Chondrocyte (in vitro differentiated cells): Measurements from ENCODE around the gene TBC1D14. TPM values are rescaled to one million over a fixed set of nuclear protein-coding genes. Genes with fewer than 3 reads are reported as not detected.

Experiments used
- DNase-seq: peaks from one replicate; pipeline ENCODE4 v3.0.0; 2021; ENCODE audit warnings: mixed read lengths, low spot score
- H3K27ac Mint-ChIP-seq: one replicate; pipeline ENCODE4 v1.8.0; 2021; ENCODE audit warnings: mild to moderate bottlenecking, moderate library complexity, mixed read lengths; ENCODE audit not compliant: unreplicated experiment
- H3K27me3 Mint-ChIP-seq: 2 replicates; pipeline ENCODE4 v1.8.0; 2021; ENCODE audit warnings: low read depth, mixed read lengths
- H3K36me3 Mint-ChIP-seq: 2 replicates; pipeline ENCODE4 v1.8.0; 2021; ENCODE audit warnings: low read depth, mixed read lengths
- H3K4me1 Mint-ChIP-seq: 2 replicates; pipeline ENCODE4 v1.8.0; 2021; ENCODE audit warnings: low read depth, mild to moderate bottlenecking, mixed read lengths
- H3K4me3 Mint-ChIP-seq: one replicate; pipeline ENCODE4 v1.8.0; 2021; ENCODE audit warnings: mild to moderate bottlenecking, moderate library complexity, mixed read lengths; ENCODE audit not compliant: unreplicated experiment
- H3K9me3 Mint-ChIP-seq: 2 replicates; pipeline ENCODE4 v1.8.0; 2021; ENCODE audit warnings: low read depth, mixed read lengths
- CTCF ChIP-seq: fragments of 200-600 bp; sonication (generic); IDR thresholded peaks from 2 replicates; pipeline ENCODE4 v1.5.0; 2021; ENCODE audit warnings: antibody characterized with exemption, mild to moderate bottlenecking, moderate library complexity
- total RNA-seq: library from RNA; stranded (reverse); gene quantifications from 3 replicates; pipeline ENCODE4 v1.2.1, GENCODE V29; 2021

The TBC1D14 gene
- total RNA-seq, 1 donor from 2014 or later: 25.2 TPM

GRCh38 chr4:6961496-6962210, 52.0 kb downstream of the TBC1D14 start:
- Mint-ChIP-seq H3K9me3 (no peaks in the 10 kb centered on the region), H3K4me3 (no peak overlapping the region), H3K27ac (no peak overlapping the region), H3K4me1 (peaks cover 8% of the 10 kb centered on the region), H3K36me3 (no peaks in the 10 kb centered on the region), H3K27me3 (no peaks in the 10 kb centered on the region)
- DNase-seq: no peak
- TF ChIP-seq CTCF: no peak

GRCh38 chr4:6962211-6963041, 52.8 kb downstream of the TBC1D14 start:
- Mint-ChIP-seq H3K4me1 (peaks cover 1% of the 10 kb centered on the region), H3K4me3 (no peak overlapping the region), H3K9me3 (no peaks in the 10 kb centered on the region), H3K36me3 (peaks cover 3% of the 10 kb centered on the region), H3K27me3 (no peaks in the 10 kb centered on the region), H3K27ac (no peak overlapping the region)
- no peak for TF ChIP-seq CTCF
- no peak for DNase-seq

GRCh38 chr4:6963139-6963611, 53.5 kb downstream of the TBC1D14 start:
- Mint-ChIP-seq H3K9me3 (no peaks in the 10 kb centered on the region), H3K4me3 (no peak overlapping the region), H3K4me1 (no peaks in the 10 kb centered on the region), H3K27ac (no peak overlapping the region), H3K36me3 (peaks cover 3% of the 10 kb centered on the region), H3K27me3 (no peaks in the 10 kb centered on the region)
- TF ChIP-seq CTCF: no peak
- no peak for DNase-seq

GRCh38 chr4:6964858-6965257, 55.2 kb downstream of the TBC1D14 start:
- Mint-ChIP-seq H3K27me3 (no peaks in the 10 kb centered on the region), H3K36me3 (peaks cover 5% of the 10 kb centered on the region), H3K4me1 (no peaks in the 10 kb centered on the region), H3K4me3 (no peak overlapping the region), H3K9me3 (no peaks in the 10 kb centered on the region), H3K27ac (no peak overlapping the region)
- DNase-seq: no peak
- no peak for TF ChIP-seq CTCF

- no peaks in the 10 kb centered on the region for H3K4me1 Mint-ChIP-seq
- no peak for DNase-seq
- no peaks in the 10 kb centered on the region for H3K9me3 Mint-ChIP-seq
- H3K36me3 Mint-ChIP-seq: peaks cover 5% of the 10 kb centered on the region
- H3K27me3 Mint-ChIP-seq: no peaks in the 10 kb centered on the region
- H3K27ac Mint-ChIP-seq: no peak overlapping the region
- no peak overlapping the region for H3K4me3 Mint-ChIP-seq
- TF ChIP-seq CTCF: no peak
Measured at GRCh38 chr4:6965329-6965728, 55.7 kb downstream of the TBC1D14 start.
